ENCODE results near the gene SNX8.
"Not testable (repeated sequence)": the region's sequence is repeated elsewhere in the genome, so short reads cannot be mapped to it uniquely, and the experiment has no call there.

DNA sequence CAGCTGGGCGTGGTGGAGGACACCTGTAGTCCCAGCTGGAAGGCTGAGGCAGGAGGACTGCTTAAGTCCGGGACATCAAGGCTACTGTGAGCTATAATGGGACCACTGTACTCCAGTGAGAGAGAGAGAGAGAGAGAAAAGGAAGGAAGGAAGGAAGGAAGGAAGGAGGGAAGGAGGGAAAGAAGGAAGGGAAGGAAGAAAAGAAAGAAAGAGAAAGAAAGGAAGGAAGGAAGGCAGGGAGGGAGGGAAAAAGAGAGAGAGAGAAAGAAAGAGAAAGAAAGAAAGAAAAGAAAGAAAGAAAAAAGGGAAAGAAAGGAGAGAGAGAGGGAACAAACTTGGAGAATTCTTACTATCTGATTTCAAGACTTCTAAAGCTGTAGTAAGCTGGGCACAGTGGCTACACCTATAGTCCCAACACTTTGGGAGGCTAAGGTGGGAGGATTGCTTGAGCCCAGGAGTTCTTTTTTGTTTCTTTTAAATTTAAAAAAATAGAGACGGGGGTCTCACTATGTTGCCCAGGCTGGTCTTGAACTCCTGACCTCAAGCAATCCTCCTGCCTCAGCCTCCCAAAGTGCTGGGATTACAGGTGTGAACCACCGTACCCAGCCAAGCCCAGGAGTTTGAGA is 18.5 kb upstream of the SNX8 start:
- TF ChIP-seq, protein P1, sequence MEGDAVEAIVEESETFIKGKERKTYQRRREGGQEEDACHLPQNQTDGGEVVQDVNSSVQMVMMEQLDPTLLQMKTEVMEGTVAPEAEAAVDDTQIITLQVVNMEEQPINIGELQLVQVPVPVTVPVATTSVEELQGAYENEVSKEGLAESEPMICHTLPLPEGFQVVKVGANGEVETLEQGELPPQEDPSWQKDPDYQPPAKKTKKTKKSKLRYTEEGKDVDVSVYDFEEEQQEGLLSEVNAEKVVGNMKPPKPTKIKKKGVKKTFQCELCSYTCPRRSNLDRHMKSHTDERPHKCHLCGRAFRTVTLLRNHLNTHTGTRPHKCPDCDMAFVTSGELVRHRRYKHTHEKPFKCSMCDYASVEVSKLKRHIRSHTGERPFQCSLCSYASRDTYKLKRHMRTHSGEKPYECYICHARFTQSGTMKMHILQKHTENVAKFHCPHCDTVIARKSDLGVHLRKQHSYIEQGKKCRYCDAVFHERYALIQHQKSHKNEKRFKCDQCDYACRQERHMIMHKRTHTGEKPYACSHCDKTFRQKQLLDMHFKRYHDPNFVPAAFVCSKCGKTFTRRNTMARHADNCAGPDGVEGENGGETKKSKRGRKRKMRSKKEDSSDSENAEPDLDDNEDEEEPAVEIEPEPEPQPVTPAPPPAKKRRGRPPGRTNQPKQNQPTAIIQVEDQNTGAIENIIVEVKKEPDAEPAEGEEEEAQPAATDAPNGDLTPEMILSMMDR (IDR thresholded peaks at IDR 0.05; ENCODE audit: poor library complexity, severe bottlenecking), result not testable (repeated sequence)
- TF ChIP-seq EZH2 (IDR thresholded peaks at IDR 0.05; ENCODE audit: borderline replicate concordance, insufficient read depth, low read length, poor library complexity, severe bottlenecking); POLR2AphosphoS5 (IDR thresholded peaks at IDR 0.05); SMC3 (conservative IDR thresholded peaks at IDR 0.05; ENCODE audit: poor library complexity): not testable (repeated sequence)

Measured in neural cell (in vitro differentiated cells).